ENCODE data around the gene ABCC1. TPM values are rescaled to one million over a fixed set of nuclear protein-coding genes. Genes with fewer than 3 reads are reported as not detected.
A peak's percentile ranks its signal among the peaks of the same experiment; 100 is the strongest.

ABCC1 gene
- total and polyA plus RNA-seq, 2 of the 4 experiments (the other 2 are of a cell fraction), result 39.4 to 66.0 TPM

- Histone ChIP-seq H2AK9ac (replicated peaks; ENCODE audit: low read depth, low read length, poor library complexity) (peak overlapping the region; percentile 1), H3K9me1 (ENCODE audit: insufficient read depth, low read length) (peaks cover 38% of the 10 kb centered on the region), H2BK20ac (ENCODE audit: low read depth, low read length) (no peak overlapping the region), H2AK5ac (ENCODE audit: low read depth, low read length) (no peak overlapping the region), H2BK5ac (ENCODE audit: low read depth, low read length, poor library complexity, severe bottlenecking) (no peak overlapping the region), H4K20me1 (ENCODE audit: insufficient read depth, low read length) (peaks cover 20% of the 10 kb centered on the region; the same call in 1 of the 2 replicates), H4K8ac (ENCODE audit: low read depth in 2 of 2, low read length in 2 of 2) (no peak overlapping the region), H3K79me1 (ENCODE audit: low read depth in 1 of 2, low read length in 2 of 2) (peaks cover 57 to 83% of the 10 kb centered on the region in 2 experiments), H3K4me1 (ENCODE audit: control insufficient read depth, insufficient read depth, low read length) (peaks cover 3% of the 10 kb centered on the region), H3K27ac (ENCODE audit: insufficient read depth, low read length) (no peak overlapping the region), H3K4me3 (ENCODE audit: insufficient read depth, low read depth, low read length) (no peak overlapping the region), H4K5ac (ENCODE audit: low read depth, low read length) (no peak overlapping the region), H3K18ac (ENCODE audit: low read depth, low read length) (no peak overlapping the region), H3K4ac (ENCODE audit: low read depth, low read length) (no peak overlapping the region), H3K9ac (ENCODE audit: low read depth, low read length) (no peak overlapping the region), H3K4me2 (ENCODE audit: low read depth, low read length) (no peak overlapping the region), H2AFZ (replicated peaks; ENCODE audit: low read length, poor library complexity) (no peak overlapping the region), H3K14ac (replicated peaks; ENCODE audit: low read depth, low read length) (no peak overlapping the region), H4K91ac (ENCODE audit: insufficient read depth, low read depth, low read length) (no peak overlapping the region), H3K9me3 (ENCODE audit: control insufficient read depth, insufficient read depth, low read length) (no peaks in the 10 kb centered on the region), H3K23ac (ENCODE audit: low read depth, low read length) (no peak overlapping the region), H3K27me3 (ENCODE audit: control insufficient read depth, insufficient read depth, low read length) (no peaks in the 10 kb centered on the region), H3K36me3 (ENCODE audit: control insufficient read depth, insufficient read depth, low read length) (peaks cover 90% of the 10 kb centered on the region), H3K56ac (ENCODE audit: extremely low read depth, insufficient read depth, low read length) (no peak overlapping the region), H2BK15ac (ENCODE audit: low read depth, low read length) (no peak overlapping the region), H2BK120ac (ENCODE audit: low read depth, low read length) (no peak overlapping the region)
- CTCF ChIA-PET, result no interaction called here
- TF ChIP-seq RAD21 (IDR thresholded peaks at IDR 0.05; ENCODE audit: low read length), result no peak
- POLR2A ChIA-PET (ENCODE audit: unreplicated experiment), result no interaction called here
- dilution Hi-C loops (cut with HindIII; ENCODE audit: low sequenced_read_pairs, unreplicated experiment), result no loop called here
- ATAC-seq (ENCODE audit: low read depth), result no peak
- in situ Hi-C loops (cut with MboI; ENCODE audit: low sequenced_read_pairs), result no loop called here
- BruUV-seq (replicated peaks), result no TSS peak
- WGBS, 2 experiments (ENCODE audit: extremely low coverage in 2 of 2, insufficient read length in 1 of 2), result no CpG with 5 or more reads among the region's 11 CpGs
- DNase-seq, result no peak
- intact Hi-C loops (cut with micrococcal nuclease), result no loop called here
Observed at GRCh38 chr16:16047761-16048160, 98.3 kb downstream of the ABCC1 start.

All from IMR-90 (cell line).